HCEC 1CT (cell line): ENCODE measurements around the gene VPS52.

Experiments
- DNase-seq: peaks from one replicate; pipeline ENCODE4 v3.0.0-alpha.2; 2017

Gene VPS52, protein sequence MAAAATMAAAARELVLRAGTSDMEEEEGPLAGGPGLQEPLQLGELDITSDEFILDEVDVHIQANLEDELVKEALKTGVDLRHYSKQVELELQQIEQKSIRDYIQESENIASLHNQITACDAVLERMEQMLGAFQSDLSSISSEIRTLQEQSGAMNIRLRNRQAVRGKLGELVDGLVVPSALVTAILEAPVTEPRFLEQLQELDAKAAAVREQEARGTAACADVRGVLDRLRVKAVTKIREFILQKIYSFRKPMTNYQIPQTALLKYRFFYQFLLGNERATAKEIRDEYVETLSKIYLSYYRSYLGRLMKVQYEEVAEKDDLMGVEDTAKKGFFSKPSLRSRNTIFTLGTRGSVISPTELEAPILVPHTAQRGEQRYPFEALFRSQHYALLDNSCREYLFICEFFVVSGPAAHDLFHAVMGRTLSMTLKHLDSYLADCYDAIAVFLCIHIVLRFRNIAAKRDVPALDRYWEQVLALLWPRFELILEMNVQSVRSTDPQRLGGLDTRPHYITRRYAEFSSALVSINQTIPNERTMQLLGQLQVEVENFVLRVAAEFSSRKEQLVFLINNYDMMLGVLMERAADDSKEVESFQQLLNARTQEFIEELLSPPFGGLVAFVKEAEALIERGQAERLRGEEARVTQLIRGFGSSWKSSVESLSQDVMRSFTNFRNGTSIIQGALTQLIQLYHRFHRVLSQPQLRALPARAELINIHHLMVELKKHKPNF

GRCh38 chr6:33271468-33272274 is at the start of gene VPS52, which contains the start of gene RPS18:
Gene VPS52, minus strand, starts transcription at chr6:33271876. Its CDS starts 201 bp downstream, at chr6:33271675.
Gene RPS18, plus strand, starts transcription at chr6:33272075. Its CDS starts 45 bp downstream, at chr6:33272120.
- DNase-seq: peak; percentile 99

GRCh38 chr6:33321227-33321626 is 49.6 kb upstream of the VPS52 start:
- DNase-seq: no peak

- DNase-seq: peak; percentile 89
Observed at GRCh38 chr6:33320315-33321181, 48.9 kb upstream of the VPS52 start.

- no peak for DNase-seq
Observed at GRCh38 chr6:33319939-33320314, 48.3 kb upstream of the VPS52 start.

DNA sequence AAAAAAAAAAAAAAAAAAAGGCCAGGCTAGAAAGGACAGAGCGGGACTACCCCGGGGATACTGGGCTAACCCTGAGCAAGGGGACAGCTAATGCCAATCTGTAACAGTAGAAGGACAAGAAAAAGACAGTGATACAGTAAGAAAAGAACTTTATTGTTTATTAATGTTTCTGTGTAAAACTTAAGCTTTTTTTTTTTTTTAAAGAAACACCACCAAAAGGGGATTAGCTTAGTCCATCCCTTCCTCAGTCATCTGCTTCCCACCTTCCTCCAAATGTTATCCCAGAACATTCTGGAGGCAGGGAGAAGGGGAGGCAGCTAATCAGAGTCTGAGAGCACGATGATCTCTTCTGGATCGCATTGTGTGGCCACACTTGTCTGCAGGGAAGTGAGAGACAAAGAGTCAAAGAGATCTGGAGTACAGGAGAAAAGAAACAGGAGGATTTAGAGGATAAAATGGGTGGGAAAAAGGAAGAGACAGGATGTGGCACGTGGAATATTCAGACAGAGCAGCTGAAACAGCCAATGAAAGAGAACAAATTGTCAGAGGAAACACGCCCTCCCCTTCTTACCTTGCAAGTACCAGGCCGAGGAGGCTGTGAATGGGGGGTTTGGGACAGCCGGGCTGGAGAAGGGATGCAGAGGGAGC is 46.9 kb upstream of the VPS52 start:
- no peak for DNase-seq

DNA sequence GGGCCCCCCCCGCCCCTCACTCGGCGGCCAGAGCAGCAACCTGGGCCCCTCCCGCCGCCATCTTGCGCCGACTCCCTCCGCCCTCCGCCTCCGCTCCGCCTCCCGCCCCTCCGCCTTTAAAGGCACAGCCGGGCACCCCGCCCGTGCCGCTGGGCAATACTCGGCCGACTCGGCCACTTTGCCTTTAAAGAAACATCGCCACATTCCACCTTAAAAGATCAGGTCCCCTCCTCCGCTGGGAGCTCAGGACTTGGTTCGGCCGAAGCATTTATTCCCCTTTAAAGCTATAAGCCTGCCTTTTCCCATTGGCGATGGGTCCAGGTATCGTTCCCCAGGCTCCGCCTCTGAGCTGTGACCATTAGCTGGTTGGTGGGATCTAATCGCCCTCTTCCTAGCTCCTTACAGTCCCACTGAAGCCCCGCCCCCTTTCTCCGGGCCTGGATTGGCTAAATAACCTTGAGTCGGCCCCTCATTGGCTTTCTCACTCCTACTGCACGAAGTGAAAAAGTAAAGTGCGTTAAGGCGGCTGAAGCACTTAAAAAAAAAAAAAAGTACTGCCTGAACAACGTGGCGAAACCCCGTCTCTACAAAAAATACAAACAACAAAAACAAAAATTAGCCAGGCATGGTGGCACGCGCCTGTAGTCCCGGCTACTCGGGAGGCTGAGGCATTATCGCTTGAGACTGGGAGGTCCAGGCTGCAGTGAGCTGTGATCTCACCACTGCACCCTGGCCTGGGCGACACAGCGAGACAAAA is 46.2 kb upstream of the VPS52 start, which contains the start of gene ZBTB22:
ZBTB22 (minus strand) TSS at position 76 of the 757 bp plus-strand sequence. CDS start 828 bp downstream, outside the sequence.
- DNase-seq: peak; percentile 98

DNA sequence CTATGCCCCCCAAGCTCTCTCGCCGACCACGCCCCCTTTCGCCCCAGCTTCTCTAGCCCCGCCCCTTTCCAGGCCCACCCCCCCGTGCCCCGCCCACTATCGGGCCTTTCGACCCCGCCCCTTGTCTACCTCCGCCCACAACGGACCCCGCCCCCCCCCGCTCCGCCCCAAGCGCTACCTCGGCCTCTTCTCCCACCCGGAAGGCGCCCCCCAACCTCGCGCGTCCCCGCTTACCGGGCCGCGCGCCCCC is 45.7 kb upstream of the VPS52 start:
- DNase-seq: no peak

- DNase-seq: no peak
Observed at GRCh38 chr6:33316603-33317418, 45.1 kb upstream of the VPS52 start.

DNA sequence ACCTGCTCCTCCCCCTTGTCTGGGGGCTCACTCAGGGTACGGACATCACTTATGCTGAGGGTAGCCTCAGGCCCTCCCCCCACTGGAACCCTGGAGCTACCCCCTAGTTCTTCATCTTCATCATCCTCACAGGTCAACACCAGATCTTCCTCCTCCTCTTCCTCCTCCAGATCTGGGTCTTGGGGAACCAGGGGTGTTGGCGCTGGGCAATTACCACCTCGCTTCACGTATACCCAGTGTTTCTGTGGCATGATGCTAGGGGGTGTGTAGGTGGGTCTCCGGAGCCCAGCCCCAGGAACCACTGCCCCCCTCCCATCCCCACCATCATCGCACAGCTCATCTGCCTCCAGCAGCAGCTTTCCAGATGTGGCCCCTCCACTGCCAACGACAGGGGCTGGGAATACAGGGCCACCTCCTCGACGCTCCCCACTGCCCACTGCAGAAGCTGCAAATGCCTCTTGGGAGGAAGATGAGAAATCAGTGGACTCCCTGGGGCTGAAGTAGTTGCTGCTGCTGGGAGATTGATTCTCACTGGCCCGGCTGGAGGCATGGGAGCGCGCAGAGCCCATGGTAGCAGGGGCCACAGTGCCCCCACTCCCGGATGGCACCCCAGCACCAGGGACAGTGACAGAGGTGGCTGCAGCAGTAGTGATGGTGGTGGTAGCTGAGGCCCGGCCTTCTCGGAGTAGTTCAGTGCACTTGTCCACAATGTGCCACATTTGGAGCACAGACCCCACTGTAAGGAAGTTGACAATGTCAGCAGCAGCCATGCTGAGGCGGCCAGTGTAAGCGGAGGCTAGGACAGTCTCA is 44.3 kb upstream of the VPS52 start:
- no peak for DNase-seq

DNA sequence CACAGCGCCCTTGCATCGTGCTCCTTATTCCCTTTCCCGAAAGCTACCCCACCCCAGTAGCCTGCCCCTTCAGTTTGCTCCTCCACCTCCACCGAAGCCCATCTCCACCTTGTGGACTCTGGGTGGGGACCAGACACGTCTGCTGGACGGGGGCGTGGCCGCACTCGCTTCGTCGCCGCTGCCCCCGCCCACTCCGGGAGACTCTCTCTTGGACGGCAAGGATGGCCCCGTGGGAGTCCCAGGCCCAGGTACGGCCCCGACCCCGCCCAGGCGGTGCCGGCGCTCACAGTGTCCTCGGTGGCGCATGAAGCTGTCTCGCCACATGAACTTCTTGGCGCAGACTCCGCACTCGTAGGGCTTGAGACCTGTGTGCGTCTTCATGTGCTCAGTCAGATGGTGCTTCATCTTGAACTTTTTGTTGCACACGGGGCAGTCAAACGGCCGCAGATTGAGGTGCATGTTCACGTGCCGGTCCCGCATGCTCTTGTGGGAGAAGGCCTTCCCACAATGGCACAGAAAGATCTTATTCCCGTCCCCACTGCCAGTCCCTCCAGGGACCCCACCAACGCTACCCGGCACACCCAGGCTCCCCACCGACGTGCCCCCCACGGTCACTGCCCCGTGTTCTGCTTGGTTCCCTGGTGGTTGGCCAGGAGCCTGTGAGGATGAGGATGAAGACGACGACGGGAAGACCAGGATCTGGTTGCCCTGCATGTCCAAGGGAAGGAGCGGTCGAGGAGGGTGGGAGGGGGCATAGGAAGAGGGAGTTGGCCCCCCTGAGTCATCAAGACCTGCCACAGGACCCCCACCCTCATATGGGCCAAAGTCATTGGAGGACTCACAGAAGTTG is 43.5 kb upstream of the VPS52 start:
- no peak for DNase-seq

DNA sequence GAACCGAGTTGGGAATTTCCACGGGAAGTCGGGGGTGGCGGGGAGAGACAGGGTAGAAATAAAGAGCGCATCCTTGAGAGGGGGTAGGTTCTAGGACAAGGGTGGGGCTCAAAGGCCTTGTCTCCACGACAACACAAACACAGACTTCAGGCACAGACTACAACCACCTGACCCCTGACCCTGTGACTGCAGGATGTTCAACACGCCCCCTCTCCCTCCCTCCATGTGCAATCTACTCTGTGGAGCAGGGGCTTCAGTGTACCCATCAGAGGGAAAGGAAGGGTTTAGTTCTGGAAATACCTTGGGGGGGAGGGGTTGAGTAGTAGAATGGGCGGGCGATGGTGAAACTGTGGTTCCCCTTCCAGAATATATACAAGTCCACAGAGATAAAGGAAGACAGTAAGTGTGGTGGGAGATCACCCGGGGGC is 42.9 kb upstream of the VPS52 start:
- DNase-seq: peak; percentile 69

DNA sequence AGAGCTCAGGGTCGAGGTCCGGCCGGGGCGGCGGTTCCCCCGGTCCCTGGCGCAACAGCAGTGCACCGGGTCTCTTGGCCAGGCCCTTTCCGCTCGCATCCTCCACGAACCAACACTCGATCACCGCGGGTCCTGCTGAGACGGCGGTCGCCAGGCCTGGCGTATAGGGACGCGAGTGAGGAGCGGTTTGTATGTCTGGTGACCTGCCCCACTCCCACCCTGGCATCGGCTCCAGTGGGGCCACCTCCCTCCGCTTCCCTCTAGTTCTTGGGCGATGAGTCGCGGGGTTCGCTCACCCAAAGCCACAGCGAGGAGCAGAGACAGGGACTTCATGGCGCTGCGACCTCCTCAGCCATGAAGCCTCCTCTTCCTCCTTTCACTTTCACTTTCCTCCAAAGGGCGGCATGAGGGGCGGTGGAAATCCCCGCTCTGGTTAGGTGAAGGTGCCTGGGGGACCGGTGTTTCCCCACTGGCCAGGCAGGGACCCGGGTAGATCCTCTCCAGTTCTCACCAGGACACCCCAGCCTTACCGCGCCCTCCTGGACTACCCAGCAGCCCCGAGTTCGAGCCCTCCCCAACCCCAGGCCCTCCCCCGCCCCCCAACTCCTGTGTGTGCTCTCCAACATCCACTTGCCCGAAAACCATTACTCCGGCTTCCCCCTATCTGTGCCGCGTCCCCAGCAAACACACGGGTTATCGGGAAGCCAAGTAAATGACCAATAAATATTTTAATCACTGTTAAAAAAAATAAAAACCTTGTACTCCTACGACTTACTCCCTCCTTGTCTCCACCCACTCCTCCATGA is 42.2 kb upstream of the VPS52 start, which contains the start of gene TAPBP:
TAPBP (minus strand) TSS at position 370 of the 806 bp plus-strand sequence; CDS start at position 333, 37 bp downstream.
- peak; percentile 29 for DNase-seq

- DNase-seq: peak; percentile 37
Observed at GRCh38 chr6:33313105-33313708, 41.5 kb upstream of the VPS52 start.

GRCh38 chr6:33312361-33313104 is 40.9 kb upstream of the VPS52 start:
- peak; percentile 40 for DNase-seq

- no peak for DNase-seq
Observed at GRCh38 chr6:33306356-33306755, 34.7 kb upstream of the VPS52 start.

DNA sequence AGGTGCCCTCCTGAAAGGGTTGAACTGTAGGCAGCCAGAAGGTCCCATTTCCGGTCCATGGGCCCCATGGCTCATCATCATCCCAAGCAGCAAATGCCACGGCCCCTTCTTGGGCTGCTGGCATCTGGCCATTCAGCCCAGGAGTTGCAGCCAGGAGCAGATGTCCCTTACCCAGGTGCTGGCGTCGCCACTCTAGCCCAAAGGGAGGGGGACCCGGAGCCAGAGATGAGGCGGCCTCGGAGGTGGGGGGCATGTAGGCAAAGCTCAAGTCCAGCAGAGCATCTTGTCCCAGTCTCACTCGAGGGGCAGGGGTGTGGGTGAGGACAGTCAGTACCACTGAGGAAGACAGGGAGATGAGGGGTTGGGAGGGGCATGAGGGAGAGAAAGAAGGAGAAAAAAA is 33.4 kb upstream of the VPS52 start:
- no peak for DNase-seq
